GM12875 (cell line): Measurements from ENCODE around the gene CSAG3.
"Not testable (repeated sequence)": the region's sequence is repeated elsewhere in the genome, so short reads cannot be mapped to it uniquely, and the experiment has no call there.

Experiments used
- H3K4me3 ChIP-seq: one replicate; pipeline ENCODE4 v1.5.1; 2011; ENCODE audit warnings: low read depth, low read length, control low read depth
- TF ChIP-seq, protein P1 (sequence below): IDR thresholded peaks from 2 replicates; pipeline ENCODE4 v1.5.1; 2011; ENCODE audit warnings: low read depth, mild to moderate bottlenecking, control low read depth, inconsistent platforms, low read length, moderate library complexity, borderline replicate concordance; ENCODE audit not compliant: insufficient read depth

Gene CSAG3

DNA sequence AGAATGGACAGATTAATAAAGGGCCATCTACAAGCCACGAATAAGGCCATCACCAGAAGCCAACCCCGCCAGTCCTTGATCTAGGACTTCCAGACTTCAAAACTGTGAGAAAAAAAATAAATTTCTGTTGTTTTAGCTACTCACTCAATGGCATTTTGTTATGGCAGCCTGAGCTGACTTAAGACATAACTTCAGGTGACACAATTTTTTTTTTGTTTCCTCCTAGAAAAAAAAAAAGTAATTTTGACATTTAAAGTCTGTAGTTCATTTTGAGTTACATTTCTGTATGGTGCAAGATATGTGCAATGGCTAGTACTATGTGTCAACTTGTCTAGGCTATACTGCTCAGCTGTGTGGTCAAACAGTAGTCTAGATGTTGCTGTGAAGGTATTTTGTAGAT, at the start of gene CSAG3:
TSS of gene CSAG3 (plus strand) at position 301 of the 400 bp plus-strand sequence.
- H3K4me3 ChIP-seq = not testable (repeated sequence)

DNA sequence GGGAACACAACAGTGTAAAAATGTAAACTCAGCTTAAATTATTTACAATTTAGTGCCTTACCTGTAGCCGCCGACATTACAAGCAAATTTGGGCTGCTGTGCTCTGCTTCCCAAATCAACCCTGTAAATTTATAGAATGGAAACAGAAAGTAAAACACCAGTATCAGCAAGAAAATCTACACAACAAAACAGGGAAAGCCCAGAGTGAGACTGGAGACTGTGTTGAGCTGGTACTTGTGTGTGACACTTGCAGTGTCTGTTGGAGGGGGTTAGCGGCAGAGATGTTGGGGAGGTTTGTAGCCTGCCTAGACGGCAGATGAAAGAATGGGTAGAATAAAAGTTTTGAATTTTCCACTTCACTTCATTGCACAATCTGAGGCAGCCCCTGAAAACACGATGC, 45.8 kb upstream of the CSAG3 start:
- not testable (repeated sequence) for H3K4me3 ChIP-seq

DNA sequence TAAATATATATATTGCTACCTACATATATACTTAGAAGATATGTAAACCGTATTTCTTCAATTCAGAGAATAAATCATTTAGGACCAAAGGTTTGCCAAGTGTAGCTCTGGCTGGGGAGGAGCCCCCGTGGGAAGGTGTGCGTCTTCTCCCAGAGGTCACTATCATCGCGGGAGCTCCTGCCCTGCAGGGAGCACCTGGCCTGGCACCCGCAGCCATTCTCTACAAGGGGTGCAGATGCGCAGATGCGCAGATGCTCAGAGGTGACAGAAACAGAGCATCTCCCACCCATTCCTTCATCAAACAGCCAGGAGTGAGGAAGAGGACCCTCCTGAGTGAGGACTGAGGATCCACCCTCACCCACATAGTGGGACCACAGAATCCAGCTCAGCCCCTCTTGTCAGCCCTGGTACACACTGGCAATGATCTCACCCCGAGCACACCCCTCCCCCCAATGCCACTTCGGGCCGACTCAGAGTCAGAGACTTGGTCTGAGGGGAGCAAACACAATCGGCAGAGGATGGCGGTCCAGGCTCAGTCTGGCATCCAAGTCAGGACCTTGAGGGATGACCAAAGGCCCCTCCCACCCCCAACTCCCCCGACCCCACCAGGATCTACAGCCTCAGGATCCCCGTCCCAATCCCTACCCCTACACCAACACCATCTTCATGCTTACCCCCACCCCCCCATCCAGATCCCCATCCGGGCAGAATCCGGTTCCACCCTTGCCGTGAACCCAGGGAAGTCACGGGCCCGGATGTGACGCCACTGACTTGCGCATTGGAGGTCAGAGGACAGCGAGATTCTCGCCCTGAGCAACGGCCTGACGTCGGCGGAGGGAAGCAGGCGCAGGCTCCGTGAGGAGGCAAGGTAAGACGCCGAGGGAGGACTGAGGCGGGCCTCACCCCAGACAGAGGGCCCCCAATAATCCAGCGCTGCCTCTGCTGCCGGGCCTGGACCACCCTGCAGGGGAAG, 44.9 kb upstream of the CSAG3 start, which contains the start of gene MAGEA2B:
TSS of gene MAGEA2B (plus strand) at position 814 of the 973 bp plus-strand sequence. CDS start 2,479 bp downstream, outside the sequence.
- not testable (repeated sequence) for H3K4me3 ChIP-seq

DNA sequence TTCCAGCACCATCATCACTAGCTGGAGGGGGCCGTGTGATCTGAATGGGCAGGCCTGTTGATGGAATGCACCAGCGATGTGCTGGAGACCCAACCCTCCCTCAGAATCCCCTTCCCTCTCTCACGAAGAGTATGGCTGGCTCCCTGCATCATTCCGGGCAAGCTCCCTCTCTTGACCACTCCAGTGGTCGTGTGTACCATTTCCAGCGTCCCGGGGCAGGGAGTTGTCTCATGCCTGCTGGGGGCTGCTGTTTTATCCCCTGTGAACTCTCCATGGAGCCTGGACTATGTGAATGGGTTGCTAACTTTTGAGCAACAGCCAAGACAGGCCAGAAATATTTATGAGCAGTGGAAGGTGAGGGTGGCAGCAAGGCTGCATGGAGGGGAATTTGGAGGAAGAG, 33.6 kb upstream of the CSAG3 start:
- no peak overlapping the region for H3K4me3 ChIP-seq
- TF ChIP-seq, protein P1, sequence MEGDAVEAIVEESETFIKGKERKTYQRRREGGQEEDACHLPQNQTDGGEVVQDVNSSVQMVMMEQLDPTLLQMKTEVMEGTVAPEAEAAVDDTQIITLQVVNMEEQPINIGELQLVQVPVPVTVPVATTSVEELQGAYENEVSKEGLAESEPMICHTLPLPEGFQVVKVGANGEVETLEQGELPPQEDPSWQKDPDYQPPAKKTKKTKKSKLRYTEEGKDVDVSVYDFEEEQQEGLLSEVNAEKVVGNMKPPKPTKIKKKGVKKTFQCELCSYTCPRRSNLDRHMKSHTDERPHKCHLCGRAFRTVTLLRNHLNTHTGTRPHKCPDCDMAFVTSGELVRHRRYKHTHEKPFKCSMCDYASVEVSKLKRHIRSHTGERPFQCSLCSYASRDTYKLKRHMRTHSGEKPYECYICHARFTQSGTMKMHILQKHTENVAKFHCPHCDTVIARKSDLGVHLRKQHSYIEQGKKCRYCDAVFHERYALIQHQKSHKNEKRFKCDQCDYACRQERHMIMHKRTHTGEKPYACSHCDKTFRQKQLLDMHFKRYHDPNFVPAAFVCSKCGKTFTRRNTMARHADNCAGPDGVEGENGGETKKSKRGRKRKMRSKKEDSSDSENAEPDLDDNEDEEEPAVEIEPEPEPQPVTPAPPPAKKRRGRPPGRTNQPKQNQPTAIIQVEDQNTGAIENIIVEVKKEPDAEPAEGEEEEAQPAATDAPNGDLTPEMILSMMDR = no peak

DNA sequence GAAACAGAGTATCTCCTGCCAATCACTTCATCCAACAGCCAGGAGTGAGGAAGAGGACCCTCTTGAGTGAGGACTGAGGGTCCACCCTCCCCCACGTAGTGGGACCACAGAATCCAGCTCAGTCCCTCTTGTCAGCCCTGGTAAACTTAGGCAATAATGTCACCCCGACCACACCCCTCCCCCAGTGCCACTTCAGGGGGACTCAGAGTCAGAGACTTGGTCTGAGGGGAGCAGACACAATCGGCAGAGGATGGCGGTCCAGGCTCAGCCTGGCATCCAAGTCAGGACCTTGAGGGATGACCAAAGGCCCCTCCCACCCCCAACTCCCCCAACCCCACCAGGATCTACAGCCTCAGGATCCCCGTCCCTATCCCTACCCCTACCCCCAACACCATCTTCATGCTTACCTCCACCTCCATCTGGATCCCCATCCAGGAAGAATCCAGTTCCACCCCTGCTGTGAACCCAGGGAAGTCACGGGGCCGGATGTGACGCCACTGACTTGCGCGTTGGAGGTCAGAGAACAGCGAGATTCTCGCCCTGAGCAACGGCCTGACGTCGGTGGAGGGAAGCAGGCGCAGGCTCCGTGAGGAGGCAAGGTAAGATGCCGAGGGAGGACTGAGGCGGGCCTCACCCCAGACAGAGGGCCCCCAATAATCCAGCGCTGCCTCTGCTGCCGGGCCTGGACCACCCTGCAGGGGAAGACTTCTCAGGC, 25.6 kb upstream of the CSAG3 start, which contains the start of the genes CSAG1 and MAGEA12:
TSS of gene CSAG1 (minus strand) at position 461 of the 715 bp plus-strand sequence. CDS start 1,261 bp downstream, outside the sequence.
TSS of gene MAGEA12 (plus strand) at position 497 of the 715 bp plus-strand sequence. CDS start 2,405 bp downstream, outside the sequence.
- no peak within 1 kb of the TSS for H3K4me3 ChIP-seq
- TF ChIP-seq, protein P1 = no peak

DNA sequence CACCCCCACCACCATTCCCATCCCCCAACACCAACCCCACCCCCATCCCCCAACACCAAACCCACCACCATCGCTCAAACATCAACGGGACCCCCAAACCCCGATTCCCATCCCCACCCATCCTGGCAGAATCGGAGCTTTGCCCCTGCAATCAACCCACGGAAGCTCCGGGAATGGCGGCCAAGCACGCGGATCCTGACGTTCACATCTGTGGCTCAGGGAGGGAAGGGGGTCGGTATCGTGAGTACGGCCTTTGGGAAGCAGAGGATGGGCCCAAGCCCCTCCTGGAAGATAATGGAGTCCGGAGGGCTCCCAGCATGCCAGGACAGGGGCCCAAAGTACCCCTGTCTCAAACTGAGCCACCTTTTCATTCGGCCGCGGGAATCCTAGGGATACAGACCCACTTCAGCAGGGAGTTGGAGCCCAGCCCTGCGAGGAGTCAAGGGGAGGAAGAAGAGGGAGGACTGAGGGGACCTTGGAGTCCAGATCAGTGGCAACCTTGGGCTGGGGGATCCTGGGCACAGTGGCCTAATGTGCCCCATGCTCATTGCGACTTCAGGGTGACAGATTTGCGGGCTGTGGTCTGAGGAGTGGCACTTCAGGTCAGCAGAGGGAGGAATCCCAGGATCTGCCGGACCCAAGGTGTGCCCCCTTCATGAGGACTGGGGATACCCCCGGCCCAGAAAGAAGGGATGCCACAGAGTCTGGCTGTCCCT, 24.7 kb upstream of the CSAG3 start:
- H3K4me3 ChIP-seq = not testable (repeated sequence)

DNA sequence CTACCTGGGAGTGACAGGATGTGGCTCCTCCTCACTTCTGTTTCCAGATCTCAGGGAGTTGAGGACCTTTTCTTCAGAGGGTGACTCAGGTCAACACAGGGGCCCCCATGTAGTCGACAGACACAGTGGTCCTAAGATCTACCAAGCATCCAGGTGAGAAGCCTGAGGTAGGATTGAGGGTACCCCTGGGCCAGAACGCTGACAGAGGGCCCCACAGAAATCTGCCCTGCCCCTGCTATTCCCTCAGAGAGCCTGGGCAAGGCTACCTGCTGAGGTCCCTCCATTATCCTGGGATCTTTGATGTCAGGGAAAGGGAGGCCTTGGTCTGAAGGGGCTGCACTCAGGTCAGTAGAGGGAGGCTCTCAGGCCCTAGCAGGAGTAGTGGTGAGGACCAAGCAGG, 23.9 kb upstream of the CSAG3 start:
- H3K4me3 ChIP-seq = no peak overlapping the region
- TF ChIP-seq, protein P1 = no peak

DNA sequence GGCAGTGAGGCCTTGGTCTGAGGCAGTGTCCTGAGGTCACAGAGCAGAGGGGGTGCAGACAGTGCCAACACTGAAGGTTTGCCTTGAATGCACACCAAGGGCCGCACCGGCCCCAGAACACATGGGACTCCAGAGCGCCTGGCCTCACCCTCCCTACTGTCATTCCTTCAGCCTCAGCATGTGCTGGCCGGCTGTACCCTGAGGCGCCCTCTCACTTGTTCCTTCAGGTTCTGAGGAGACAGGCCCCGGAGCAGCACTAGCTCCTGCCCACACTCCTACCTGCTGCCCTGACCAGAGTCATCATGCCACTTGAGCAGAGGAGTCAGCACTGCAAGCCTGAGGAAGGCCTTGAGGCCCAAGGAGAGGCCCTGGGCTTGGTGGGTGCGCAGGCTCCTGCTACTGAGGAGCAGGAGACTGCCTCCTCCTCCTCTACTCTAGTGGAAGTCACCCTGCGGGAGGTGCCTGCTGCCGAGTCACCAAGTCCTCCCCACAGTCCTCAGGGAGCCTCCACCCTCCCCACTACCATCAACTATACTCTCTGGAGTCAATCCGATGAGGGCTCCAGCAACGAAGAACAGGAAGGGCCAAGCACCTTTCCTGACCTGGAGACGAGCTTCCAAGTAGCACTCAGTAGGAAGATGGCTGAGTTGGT, 23.0 kb upstream of the CSAG3 start:
- TF ChIP-seq, protein P1 = no peak
- H3K4me3 ChIP-seq = no peak overlapping the region

DNA sequence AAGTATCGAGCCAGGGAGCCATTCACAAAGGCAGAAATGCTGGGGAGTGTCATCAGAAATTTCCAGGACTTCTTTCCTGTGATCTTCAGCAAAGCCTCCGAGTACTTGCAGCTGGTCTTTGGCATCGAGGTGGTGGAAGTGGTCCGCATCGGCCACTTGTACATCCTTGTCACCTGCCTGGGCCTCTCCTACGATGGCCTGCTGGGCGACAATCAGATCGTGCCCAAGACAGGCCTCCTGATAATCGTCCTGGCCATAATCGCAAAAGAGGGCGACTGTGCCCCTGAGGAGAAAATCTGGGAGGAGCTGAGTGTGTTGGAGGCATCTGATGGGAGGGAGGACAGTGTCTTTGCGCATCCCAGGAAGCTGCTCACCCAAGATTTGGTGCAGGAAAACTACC, 22.5 kb upstream of the CSAG3 start:
- H3K4me3 ChIP-seq = not testable (repeated sequence)
